Measurements from ENCODE around the gene WHRN. TPM values are rescaled to one million over a fixed set of nuclear protein-coding genes. Genes with fewer than 3 reads are reported as not detected.

Gene WHRN
- total RNA-seq, 1 experiment from 2014 or later, result 19.8 TPM

DNA sequence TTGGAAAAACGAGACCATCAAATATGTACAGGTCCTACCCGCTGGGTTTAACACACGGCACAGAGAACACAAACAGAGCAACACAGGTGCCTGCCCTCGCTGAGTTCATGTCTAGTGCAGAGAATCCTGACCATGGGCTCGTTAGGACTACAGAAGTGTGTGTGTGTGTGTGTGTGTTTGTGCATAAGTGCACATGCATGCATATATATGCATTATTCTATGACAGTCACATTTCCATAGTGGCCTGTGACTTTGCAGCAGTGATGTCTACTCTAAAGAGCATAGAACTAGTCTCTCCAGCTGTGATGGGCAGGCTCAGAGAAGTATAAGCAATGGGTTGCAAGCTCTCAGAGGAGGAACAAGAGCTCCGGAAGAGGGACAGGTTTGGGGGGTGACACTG lies 147.9 kb downstream of the WHRN start:
- no TSS peak for BruUV-seq (replicated peaks)
- H3K9me2 ChIP-seq (ENCODE audit: insufficient read depth), result no peaks in the 10 kb centered on the region
- no peak for DNase-seq
- no peak overlapping the region for H3K27ac ChIP-seq
- 0 out of 2 replicates have a peak, but pooled peaks cover 3% of the 10 kb centered on the region for H3K36me3 ChIP-seq (ENCODE audit: low read depth)
- H3K4me3 ChIP-seq, result no peak overlapping the region
- H3K27me3 ChIP-seq (ENCODE audit: insufficient read depth, low read depth), result no peaks in the 10 kb centered on the region
- no peaks in the 10 kb centered on the region for H3F3A ChIP-seq (ENCODE audit: insufficient read depth, low read depth)
- H3K79me2 ChIP-seq (ENCODE audit: low read depth), result no peaks in the 10 kb centered on the region
- intact Hi-C loops (cut with micrococcal nuclease; ENCODE audit: unreplicated experiment), result no loop called here
- no peak overlapping the region for H3K4me2 ChIP-seq
- H2AFZ ChIP-seq, result no peak overlapping the region
- TF ChIP-seq, protein P1, sequence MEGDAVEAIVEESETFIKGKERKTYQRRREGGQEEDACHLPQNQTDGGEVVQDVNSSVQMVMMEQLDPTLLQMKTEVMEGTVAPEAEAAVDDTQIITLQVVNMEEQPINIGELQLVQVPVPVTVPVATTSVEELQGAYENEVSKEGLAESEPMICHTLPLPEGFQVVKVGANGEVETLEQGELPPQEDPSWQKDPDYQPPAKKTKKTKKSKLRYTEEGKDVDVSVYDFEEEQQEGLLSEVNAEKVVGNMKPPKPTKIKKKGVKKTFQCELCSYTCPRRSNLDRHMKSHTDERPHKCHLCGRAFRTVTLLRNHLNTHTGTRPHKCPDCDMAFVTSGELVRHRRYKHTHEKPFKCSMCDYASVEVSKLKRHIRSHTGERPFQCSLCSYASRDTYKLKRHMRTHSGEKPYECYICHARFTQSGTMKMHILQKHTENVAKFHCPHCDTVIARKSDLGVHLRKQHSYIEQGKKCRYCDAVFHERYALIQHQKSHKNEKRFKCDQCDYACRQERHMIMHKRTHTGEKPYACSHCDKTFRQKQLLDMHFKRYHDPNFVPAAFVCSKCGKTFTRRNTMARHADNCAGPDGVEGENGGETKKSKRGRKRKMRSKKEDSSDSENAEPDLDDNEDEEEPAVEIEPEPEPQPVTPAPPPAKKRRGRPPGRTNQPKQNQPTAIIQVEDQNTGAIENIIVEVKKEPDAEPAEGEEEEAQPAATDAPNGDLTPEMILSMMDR (conservative IDR thresholded peaks at IDR 0.05), result no peak
- no peak for TF ChIP-seq EZH2 (IDR thresholded peaks at IDR 0.05; ENCODE audit: low read depth)
- ChIA-PET POLR2A (ENCODE audit: unreplicated experiment) (no interaction called here), CTCF (no interaction called here)
- no peaks in the 10 kb centered on the region for H3K4me1 ChIP-seq (replicated peaks; ENCODE audit: insufficient read depth)
- H4K20me1 ChIP-seq (ENCODE audit: insufficient read depth), result no peaks in the 10 kb centered on the region
- H3K9me3 ChIP-seq (ENCODE audit: insufficient read depth, low read depth), result no peaks in the 10 kb centered on the region

DNA sequence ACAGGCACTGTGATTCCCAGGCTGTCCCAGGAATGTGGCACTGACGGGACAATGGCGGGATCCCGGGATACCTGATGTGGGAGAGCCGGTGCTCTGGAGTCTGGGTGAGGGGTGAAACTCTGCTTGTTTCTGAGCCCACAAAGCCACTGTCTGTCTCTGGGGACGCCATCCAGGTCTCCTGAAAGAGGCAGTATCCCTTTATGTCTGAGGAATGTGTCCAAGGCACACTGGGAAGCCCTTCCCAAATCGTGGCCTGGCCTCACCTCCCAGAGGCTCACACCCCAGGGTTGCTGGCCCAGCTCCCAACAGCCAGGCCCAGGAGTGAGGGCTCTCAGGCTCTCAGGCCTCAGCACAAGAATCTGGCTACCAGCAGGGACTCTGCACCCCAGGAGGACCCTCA lies 148.5 kb downstream of the WHRN start:
- H3K27ac ChIP-seq, result no peak overlapping the region
- intact Hi-C loops (cut with micrococcal nuclease; ENCODE audit: unreplicated experiment), result no loop called here
- BruUV-seq (replicated peaks), result no TSS peak
- TF ChIP-seq, protein P1 (conservative IDR thresholded peaks at IDR 0.05), result no peak
- TF ChIP-seq EZH2 (IDR thresholded peaks at IDR 0.05; ENCODE audit: low read depth), result no peak
- no peaks in the 10 kb centered on the region for H3K27me3 ChIP-seq (ENCODE audit: insufficient read depth, low read depth)
- H3K9me3 ChIP-seq (ENCODE audit: insufficient read depth, low read depth), result no peaks in the 10 kb centered on the region
- H2AFZ ChIP-seq, result no peak overlapping the region
- ChIA-PET CTCF (no interaction called here), POLR2A (ENCODE audit: unreplicated experiment) (no interaction called here)
- H3K4me2 ChIP-seq, result no peak overlapping the region
- 0 out of 2 replicates have a peak, but pooled peaks cover 3% of the 10 kb centered on the region for H3K36me3 ChIP-seq (ENCODE audit: low read depth)
- no peaks in the 10 kb centered on the region for H3K9me2 ChIP-seq (ENCODE audit: insufficient read depth)
- no peaks in the 10 kb centered on the region for H3K4me1 ChIP-seq (replicated peaks; ENCODE audit: insufficient read depth)
- no peaks in the 10 kb centered on the region for H3K79me2 ChIP-seq (ENCODE audit: low read depth)
- DNase-seq, result no peak
- no peak overlapping the region for H3K4me3 ChIP-seq
- H4K20me1 ChIP-seq (ENCODE audit: insufficient read depth), result no peaks in the 10 kb centered on the region
- no peaks in the 10 kb centered on the region for H3F3A ChIP-seq (ENCODE audit: insufficient read depth, low read depth)

DNA sequence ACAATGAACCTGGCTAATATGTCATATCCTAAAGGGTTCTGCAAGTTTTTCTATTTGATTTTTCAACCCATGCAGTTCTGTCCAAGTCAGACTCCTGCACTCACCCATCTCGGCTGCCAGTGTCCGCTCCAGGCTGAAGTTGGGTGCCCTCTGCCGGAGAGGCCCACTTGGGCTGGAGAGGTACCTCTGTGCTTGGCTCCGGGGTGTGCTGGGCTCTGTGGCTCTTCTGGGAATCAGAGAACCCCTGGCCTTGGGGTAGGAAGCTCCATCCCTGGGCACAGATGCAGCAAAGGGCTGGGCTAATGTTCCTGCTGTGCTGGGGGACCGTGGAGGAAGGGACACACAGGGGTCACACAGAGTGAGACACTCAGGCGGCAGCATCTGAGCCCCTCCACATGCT lies 149.5 kb downstream of the WHRN start:
- Histone ChIP-seq H3K4me2 (no peak overlapping the region), H2AFZ (no peak overlapping the region), H4K20me1 (ENCODE audit: insufficient read depth) (no peaks in the 10 kb centered on the region), H3K79me2 (ENCODE audit: low read depth) (no peaks in the 10 kb centered on the region), H3K4me1 (replicated peaks; ENCODE audit: insufficient read depth) (no peaks in the 10 kb centered on the region), H3K4me3 (no peak overlapping the region), H3F3A (ENCODE audit: insufficient read depth, low read depth) (no peaks in the 10 kb centered on the region), H3K36me3 (ENCODE audit: low read depth) (0 out of 2 replicates have a peak, but pooled peaks cover 3% of the 10 kb centered on the region), H3K9me2 (ENCODE audit: insufficient read depth) (no peaks in the 10 kb centered on the region), H3K27ac (no peak overlapping the region), H3K27me3 (ENCODE audit: insufficient read depth, low read depth) (no peaks in the 10 kb centered on the region), H3K9me3 (ENCODE audit: insufficient read depth, low read depth) (no peaks in the 10 kb centered on the region)
- no TSS peak for BruUV-seq (replicated peaks)
- CTCF ChIA-PET, result no interaction called here
- DNase-seq, result no peak
- POLR2A ChIA-PET (ENCODE audit: unreplicated experiment), result no interaction called here
- intact Hi-C loops (cut with micrococcal nuclease; ENCODE audit: unreplicated experiment), result no loop called here
- TF ChIP-seq EZH2 (IDR thresholded peaks at IDR 0.05; ENCODE audit: low read depth), result no peak
- TF ChIP-seq, protein P1 (conservative IDR thresholded peaks at IDR 0.05), result no peak

Other genes with a start within 250 kb of the WHRN start
- gene ORM1, start 182.4 kb downstream of the WHRN start, total RNA-seq (2021), result not detected in 2 replicates
- not detected in 2 replicates for gene ORM2, start 175.6 kb downstream of the WHRN start, total RNA-seq (2021)
- 11.5 and 14.4 TPM in 2 replicates for gene AKNA, start 117.5 kb downstream of the WHRN start, total RNA-seq (2021)
- 81.9 and 90.6 TPM in 2 replicates for gene ATP6V1G1, start 82.3 kb upstream of the WHRN start, total RNA-seq (2021)
- gene TMEM268, start 105.8 kb upstream of the WHRN start, total RNA-seq (2021), result 6.6 and 12.1 TPM in 2 replicates
- not detected in 2 replicates for gene TEX53, start 152.3 kb upstream of the WHRN start, total RNA-seq (2021)
- gene TEX48, start 176.7 kb upstream of the WHRN start, total RNA-seq (2021), result not detected in 2 replicates

All from PC-9 (cell line).